SK-MEL-5 (cell line): ENCODE data around the gene MPEG1. TPM values are rescaled to one million over a fixed set of nuclear protein-coding genes. Genes with fewer than 3 reads are reported as not detected.
A peak's percentile ranks its signal among the peaks of the same experiment; 100 is the strongest.

Experiments
- DNase-seq: peaks from one replicate; pipeline ENCODE4 v3.0.0-alpha.2; 2016; ENCODE audit warnings: low read depth, low spot score
- in situ Hi-C: cut with HindIII; loops from 2 replicates; pipeline ENCODE4 v1.10.0; 2016; ENCODE audit warnings: low sequenced_read_pairs, high pct_unique_total_duplicates, low pct_unique_long_range_greater_than_20kb
- total RNA-seq: library from RNA; depleted of rRNA; stranded (reverse); fragments of >200 nt; shearing (Covaris generic); gene quantifications from 2 replicates; pipeline ENCODE4 v1.2.3, GENCODE V29; 2014

MPEG1 gene
- total RNA-seq, 1 experiment from 2014 or later: not detected

DNA sequence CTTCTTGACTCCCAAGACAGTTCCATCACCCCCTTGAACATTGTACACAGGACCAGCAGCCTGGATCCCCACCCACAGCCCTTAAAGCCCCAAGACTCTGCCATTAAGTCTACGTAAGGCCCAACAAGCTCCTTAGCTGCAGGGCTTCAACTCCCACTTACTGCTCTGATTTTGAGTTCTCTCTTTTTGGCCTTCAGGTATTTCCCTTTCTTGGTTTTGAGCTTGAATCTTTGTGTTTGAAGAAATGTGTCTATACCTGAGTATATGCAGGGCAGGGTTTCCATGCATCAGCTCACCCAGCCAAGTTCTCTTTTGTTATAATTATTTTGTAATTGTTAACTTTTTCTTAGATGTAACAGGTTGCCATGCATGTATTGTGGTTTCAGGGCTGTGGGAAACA, 10.4 kb upstream of the MPEG1 start:
- DNase-seq: no peak
- in situ Hi-C loops: no loop called here

DNA sequence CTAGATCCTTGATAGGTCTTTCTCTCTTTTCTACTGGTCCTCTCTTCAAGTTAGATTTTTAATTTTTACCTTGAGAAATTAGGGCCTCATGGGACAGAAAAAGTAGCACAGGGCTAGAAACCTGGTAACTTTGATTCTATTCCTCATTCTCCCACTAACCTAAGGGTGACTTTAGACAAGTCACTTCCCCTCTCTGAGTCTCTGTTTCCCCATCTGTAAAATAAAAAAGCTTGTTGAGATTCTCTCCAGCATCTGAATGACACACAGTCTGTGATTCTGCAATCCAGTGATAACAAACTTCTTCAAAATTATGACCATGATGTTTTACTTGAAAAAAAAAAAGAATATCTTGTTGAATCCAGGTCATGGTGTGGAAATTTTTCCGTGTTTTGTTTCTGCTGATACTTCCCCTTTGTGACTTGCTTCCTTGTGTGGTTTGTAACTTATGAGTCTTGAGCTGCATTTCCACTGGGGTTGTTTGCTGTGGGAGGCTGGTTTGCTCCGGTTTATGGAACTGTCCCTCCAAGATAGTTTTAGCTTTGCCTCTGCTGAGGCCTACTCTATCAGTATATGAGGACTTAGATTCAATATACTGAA, 9.8 kb upstream of the MPEG1 start:
- in situ Hi-C loops: no loop called here
- DNase-seq: no peak

DNA sequence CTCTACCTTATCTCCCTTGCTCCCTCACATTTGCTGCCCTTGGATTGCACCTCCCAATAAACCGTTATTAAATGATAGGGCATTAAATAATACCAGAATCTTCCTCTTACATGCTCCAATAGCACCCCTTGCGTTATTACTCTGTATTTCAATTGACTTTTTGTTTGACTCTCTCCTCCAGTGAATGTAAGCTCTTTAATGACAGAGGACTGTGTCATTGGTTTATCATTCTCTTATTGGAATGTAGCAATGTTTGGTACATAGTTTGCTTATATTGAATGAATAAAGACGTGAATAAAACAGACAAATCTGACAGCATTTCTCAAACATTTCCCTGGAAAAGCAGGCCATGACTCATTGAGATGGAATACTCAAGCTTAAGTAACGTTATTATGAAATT, 8.7 kb upstream of the MPEG1 start:
- in situ Hi-C loops: no loop called here
- peak; percentile 4 for DNase-seq

DNA sequence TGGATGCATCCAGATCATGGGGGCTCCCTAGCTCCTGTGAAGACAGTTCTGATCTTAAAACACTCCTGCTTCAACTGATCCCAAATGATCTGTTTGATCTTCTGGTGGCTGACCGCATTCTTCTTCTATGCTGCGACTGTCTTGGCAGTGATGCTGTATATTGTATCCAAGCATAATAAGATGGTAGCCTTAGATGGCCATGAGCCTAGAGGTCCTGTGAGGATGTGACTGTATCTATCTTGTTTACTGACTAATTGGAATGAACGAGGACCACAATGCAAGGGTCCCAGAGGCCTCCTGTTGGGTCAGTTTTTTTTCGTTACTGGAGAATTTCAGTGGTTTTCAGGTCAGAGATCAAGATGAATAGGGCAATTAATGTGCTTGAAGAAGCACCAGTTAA, 7.1 kb upstream of the MPEG1 start:
- in situ Hi-C loops: no loop called here
- no peak for DNase-seq

DNA sequence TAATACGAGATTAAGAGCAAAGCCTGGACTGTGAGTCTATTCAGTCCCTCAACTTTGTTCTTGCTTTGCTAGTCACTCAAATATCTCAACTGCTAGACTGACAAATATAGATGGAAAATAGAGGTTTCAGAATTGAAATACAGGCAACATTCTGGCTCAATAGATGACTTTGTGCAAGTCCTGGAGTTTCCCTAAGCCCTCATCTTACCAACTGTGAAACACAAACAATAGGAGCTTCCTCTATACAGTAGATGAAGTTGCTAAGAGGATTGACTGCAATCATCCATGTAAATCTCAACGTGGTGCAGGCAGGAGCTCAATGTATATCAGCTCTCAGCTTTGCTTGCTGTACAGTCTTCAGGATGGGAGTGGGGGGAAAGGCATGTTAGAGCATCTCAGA, 6.2 kb upstream of the MPEG1 start:
- in situ Hi-C loops: no loop called here

DNA sequence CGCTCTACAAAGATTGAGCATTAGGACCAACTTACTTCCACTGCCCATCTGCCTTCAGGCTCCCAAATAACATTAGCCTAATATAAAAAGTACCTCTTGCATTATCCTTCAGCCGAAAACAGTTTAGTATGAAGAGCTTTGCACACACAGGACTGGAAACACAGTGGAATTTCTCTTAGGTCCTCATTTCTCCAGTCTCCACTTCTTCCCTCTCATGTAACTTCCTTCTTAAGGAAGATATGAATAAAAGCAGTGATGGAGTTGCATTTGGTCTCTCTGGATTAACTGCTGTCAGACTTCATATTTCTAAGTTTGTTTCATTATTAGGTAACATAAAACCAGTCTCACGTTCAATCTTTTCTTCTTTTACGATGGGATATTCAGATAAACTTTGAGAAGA, 5.6 kb upstream of the MPEG1 start:
- in situ Hi-C loops: no loop called here
- no peak for DNase-seq

More for the DNA sequence above, 6.2 kb upstream of the MPEG1 start:
- no peak for DNase-seq

DNA sequence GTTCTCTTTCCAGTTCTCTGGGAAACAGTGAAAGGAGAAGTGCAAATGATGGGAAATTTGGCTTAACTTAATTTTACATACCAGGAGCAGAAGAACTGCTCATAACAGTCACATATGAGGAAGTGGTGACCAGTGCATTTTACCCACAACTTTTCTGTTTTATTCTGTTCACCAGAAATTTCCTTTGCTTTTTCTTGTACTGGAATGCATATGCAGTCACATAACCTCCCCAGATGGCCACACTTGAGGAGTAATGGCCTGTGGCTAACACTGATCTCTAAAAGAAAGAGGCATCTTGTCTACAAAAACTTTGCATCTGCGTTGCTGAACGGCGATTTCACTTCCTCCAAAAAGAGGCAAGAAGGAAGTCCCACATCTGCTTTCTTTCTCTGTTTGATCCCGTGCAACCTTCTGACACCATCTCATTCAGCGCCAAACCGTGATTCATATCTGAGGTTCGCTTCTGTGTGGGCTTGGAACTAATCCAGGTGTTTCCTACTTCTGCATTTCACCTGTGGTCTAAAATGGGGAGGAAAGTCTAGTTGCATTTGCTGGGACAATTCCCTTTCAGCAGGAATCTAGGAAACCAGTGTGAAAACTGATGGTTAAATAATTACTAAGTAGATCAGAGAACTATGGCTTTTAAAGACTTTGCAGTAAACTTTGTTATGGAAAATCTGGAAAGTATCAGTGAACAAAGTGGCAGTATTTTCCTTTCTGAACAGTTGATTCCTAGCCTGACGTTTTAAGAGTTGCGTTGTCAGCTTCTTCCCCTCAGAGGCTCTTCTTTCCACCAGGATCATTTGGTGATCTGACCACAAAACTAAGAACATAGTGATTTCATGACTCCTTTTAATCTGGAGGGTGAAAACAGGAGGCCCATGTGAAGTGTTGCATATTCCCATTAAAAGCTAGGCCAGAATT, 4.2 kb upstream of the MPEG1 start:
- in situ Hi-C loops: no loop called here
- DNase-seq: no peak

DNA sequence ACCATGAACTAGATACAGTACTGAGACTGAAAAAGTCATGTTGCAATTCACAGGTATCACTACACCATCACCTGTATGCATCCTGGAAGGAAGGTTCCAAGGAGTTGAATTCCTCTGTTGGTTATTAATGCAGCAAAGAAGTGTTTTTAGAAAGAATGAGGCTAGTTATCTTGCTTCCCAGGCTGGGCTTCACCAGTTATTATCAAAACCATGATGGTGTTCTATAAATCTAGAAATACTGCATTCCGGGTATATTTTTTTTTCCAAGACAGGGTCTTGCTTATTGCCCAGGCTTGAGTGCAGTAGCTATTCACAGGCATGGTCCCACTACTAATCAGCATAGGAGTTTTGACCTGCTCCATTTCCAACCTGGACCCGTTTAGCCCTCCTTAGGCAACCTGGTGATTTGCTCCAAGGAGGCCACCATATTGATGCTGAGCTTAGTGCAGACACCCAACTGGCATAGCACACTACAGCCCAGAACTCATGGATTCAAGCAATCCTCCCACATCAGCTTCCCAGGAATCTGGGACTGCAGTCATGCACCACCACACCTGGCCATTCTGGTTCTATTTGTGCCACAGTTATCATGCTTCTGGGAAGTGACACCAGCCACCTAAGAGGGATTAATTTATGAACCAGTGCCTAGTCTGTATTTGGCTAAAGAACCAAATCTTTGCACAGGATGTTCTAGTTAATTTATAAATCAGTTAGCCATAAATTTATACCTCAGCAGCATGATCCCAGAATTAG, 1.6 kb upstream of the MPEG1 start:
- DNase-seq: no peak
- in situ Hi-C loops: no loop called here

DNA sequence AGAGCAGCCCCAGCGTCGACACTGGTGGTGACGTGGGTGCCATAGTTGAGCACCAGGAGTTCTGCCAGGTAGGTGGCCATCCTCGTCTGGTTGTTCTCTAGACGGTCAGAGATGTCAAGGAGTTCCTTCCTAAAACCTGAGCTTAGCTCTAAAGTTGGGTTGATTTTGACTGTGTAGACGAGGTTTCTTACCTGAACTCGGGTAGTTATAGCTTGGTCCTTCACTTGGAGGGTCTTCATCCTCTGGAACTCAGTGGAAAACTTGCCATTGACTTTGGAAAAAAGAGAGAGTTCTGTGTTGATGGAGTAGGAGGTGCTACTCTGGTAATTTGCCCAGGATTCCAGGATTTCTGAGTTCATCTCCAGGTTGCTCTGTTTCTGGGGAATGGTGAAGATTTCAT, 505 bp downstream of the MPEG1 start:
- in situ Hi-C loops: no loop called here

DNA sequence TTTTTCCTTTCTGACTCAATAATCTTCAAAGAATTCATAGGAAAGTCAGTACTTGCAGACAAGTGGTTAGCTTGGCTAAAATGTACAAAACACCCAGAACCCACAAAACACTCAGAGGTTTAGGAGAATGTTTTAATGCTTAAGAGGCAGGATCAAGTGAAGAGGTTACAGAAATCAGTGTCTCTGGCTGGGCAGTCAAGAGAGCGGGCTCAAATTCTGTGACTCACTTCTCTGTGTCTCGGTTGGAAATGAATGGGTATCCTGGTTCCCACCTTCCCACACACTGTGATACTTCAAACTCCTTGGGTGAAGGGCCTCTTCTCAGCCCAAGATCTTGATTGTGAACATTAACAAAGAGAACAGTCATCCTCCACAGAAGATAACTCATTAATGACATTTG, 3.8 kb downstream of the MPEG1 start:
- in situ Hi-C loops: no loop called here
- DNase-seq: no peak

More for the DNA sequence above, 505 bp downstream of the MPEG1 start:
- DNase-seq: no peak

DNA sequence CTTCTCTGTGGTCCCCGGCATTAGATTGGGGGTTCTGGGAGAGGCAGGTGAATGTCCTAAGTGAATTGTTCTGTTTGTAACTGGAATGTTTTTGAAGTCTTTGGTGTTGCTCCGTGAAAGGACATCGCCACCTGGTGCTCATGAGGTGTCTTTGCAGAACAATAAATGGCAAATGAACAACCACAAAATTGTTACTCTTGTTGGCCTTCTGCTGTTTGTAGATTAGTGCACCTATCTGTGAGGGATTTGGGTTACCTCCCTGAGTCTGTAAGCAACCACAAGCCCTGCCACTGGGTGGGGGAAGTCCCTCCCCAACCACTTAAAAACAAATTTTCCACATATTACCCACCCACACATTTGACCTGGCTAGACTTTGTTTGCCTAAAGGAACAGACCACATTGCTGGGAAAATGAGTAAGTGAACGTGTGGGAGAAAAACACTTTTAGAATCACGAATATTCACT, 4.7 kb downstream of the MPEG1 start:
- DNase-seq: peak; percentile 52
- in situ Hi-C loops: no loop called here

DNA sequence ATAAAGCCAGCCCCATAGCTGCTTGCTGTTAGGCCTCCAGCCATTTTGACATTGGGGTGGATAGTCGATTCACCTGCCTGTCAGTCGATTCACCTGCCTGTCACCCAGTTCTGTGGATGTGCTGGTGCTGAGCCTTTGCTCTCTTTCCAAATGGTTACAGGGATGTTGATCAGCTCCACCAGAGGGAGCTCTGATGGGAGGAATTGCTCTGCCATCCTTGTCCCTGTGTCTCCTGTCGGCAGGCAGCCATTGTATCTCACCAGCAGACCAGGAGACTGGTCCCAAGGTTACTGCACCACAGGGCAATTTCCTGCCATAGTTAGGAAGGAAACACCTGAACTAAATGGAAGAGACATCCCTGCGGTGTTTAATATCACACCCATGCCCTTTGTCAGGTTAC, 6.1 kb downstream of the MPEG1 start:
- peak; percentile 72 for DNase-seq
- in situ Hi-C loops: no loop called here

DNA sequence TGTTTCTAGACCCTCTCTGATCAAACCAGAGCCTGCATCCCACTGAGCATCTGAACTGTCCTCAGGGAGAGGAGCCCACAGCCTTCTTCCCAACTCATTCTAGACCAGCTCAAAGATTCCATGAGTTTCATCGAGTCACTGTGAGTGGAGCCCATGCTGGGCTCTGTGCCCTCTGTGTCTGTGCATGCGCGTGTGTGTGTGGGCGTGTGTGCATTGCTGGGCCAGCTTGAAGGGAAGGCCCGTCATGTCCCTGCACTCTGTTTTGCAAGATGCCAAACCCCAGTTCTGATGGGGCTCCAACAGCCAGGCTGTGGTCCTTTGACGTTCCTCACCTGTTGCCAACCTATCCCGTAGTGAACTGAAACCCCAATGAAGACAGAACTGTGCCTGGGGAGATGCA, 7.1 kb downstream of the MPEG1 start:
- no peak for DNase-seq
- in situ Hi-C loops: no loop called here

DNA sequence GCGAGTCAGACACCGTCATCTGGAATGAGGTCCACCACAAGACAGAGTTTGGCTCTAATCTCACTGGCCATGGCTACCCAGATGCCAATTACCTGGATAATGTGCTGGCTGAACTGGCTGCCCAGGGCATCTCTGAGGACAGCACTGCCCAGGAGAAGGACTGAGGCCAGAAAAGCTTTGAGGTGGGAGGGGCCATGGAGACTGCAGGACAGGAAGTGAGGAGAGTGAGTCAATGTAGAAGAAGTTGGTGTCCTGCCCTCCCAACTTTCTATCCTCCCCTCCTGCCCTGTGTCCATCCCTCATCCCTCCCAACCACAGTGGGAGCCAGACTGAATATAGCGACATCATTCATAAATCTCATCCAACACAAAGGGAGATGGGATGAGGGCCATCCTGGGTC, 8.0 kb downstream of the MPEG1 start:
- no peak for DNase-seq
- in situ Hi-C loops: no loop called here

DNA sequence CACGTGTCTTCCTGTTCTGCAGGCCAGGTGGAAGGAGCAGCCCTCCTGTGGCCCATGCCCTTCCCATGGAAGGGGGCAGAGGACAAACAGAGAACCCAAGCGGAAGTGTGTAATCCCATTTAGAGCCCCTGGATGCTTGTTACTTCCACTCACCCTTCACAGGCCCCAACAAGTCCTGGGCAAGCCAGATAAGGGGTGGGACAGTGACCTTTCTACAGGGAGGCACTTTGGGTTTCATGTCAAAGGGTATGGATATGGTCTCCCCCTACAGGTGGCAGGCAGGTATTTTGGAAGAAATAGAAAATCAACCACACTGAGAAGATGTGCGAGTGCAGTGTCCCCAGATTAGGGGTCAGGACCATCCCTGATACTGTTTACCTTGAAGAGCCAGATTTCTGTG, 11.4 kb downstream of the MPEG1 start:
- no peak for DNase-seq
- in situ Hi-C loops: no loop called here

DNA sequence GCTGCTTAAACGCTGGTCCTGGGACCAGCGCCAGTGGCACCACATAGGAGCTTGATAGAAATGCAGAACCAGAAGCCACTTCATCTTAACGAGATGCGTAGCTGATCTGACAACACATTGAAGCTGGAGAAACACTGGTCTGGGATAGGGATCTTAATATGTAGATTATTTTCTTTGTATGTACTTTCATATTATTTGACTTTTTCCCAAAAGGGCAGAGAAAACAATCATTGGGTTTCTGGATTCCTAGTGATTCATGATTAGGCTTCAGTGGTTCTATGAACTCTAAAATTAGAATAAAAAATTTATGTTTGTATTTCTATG, 12.3 kb downstream of the MPEG1 start:
- in situ Hi-C loops: no loop called here
- DNase-seq: no peak

DNA sequence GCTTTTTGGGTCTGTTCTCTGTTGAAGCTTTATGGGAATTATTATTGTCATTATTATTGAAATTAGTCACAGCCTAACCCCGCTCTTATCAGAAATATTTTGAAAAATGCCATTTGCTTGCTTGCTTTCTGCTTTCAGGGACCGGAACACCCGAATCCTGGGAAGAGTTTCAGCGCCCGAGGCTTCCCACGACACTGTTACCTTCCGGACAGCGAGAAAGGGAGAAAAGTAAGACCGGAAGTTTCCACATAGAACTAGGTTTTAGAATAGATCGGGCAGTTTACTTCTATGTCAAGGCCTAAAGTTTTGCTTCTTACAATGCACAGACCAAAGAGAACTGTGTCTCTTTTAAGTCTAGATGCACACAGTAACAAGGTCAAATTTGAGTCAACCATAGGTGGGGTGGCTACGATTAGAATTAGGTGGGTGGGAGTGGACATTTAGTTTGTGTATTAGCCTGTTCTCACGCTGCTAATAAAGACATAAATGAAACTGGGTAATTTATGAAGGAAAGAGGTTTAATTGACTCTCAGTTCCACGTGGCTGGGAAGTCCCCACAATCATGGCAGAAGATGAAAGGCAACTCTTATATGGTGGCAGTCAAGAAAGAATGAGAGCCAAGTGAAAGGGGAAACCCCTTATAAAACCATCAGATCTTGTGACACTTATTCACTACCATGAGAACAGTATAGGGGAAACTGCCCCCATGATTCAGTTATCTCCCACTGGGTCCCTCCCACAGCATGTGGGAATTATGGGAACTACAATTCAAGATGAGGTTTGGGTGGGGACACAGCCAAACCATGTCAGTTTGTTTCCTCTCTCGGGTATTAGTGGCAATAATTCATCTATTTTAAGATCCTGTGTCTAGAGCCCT, 12.9 kb downstream of the MPEG1 start:
- DNase-seq: no peak
- in situ Hi-C loops: no loop called here

DNA sequence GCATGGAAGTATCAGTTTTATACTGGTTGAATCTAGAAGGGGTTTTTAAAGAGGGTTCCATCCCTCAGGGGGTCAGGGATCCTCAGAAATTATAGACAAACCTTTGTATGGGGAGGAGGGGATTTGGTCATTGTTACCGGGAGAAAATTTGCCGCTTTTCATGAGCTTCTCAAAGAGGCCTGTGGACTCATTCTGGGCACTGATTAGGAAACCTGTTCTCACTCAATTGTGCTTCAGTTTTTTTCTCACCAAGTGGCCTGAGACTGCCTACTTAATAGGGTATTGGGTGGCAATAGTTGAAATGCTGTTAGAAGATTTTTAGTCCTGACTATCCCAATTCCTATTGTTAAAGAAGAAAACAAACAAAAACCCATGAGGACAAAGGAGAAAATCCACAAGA, 14.0 kb downstream of the MPEG1 start:
- in situ Hi-C loops: no loop called here
- DNase-seq: no peak
